ENCODE data around the gene LOXHD1.

DNA sequence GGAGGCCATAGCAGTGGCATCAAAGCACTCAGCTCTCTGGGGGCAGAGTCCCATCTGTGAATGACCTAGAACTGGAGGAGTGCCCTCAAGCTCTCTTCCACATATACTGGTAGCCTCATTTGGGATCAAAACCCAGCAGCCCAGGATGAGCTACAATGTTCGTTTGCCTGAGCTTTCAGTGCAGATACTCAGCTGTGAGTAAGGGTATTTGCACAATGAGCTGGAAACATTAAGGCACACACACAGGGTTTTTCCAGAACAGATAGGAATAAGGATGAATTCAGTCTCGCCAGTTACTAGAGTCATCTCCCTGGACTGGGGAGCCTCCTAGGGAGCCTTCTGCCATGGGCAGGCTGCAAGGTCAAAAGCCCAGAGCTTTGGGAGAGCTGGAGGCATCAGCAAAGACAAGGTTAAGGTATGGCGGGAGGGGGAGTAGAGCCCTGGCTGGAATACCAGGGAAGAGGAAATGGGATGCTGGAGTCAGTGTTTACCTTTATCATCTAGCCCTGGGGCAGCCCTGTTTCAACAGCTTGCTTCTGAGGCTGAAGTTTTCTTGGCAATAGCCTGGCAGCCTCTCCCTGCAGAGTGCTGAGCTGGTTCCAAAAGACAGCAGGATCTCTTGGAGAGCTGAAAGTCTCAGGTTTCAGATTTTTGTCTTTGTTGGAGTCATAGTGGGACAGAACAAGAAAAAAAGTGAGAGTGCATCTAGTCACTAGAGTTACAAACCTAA is 187.7 kb downstream of the LOXHD1 start:
- no peak for TF ChIP-seq EZH2 (IDR thresholded peaks at IDR 0.05; ENCODE audit: borderline replicate concordance, low read depth, low read length, poor library complexity, severe bottlenecking)
- TF ChIP-seq CTCF (conservative IDR thresholded peaks at IDR 0.05; ENCODE audit: low read depth, low read length): no peak
